ENCODE results near the gene FAM47B.

DNA sequence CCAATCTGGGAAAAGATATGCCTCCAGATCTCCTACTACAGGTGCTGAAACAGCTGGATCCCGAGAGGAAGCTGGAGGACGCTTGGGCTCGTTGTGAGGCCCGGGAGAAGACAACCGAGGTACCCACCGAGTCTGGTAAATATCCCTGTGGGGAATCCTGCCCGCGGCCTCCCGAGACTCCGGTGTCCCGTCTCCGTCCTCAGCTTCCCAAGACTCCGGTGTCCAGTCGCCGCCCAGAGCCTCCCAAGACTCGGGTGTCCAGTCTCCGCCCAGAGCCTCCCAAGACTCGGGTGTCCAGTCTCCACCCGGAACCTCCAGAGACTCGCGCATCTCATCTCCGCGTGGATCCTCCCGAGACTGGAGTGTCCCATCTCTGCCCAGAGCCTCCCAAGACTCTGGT lies 639 bp downstream of the FAM47B start:
- TF ChIP-seq, protein P1, sequence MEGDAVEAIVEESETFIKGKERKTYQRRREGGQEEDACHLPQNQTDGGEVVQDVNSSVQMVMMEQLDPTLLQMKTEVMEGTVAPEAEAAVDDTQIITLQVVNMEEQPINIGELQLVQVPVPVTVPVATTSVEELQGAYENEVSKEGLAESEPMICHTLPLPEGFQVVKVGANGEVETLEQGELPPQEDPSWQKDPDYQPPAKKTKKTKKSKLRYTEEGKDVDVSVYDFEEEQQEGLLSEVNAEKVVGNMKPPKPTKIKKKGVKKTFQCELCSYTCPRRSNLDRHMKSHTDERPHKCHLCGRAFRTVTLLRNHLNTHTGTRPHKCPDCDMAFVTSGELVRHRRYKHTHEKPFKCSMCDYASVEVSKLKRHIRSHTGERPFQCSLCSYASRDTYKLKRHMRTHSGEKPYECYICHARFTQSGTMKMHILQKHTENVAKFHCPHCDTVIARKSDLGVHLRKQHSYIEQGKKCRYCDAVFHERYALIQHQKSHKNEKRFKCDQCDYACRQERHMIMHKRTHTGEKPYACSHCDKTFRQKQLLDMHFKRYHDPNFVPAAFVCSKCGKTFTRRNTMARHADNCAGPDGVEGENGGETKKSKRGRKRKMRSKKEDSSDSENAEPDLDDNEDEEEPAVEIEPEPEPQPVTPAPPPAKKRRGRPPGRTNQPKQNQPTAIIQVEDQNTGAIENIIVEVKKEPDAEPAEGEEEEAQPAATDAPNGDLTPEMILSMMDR (IDR thresholded peaks at IDR 0.05), result no peak
- TF ChIP-seq POLR2A (IDR thresholded peaks at IDR 0.05), result no peak
